GM18909 (cell line): Measurements from ENCODE around the gene MAST4.

Experiments
- ATAC-seq: cut with Tn5 transposase; IDR thresholded peaks from one replicate; pipeline ENCODE4 v1.9.1; 2021; ENCODE audit warnings: mild to moderate bottlenecking; ENCODE audit not compliant: unreplicated experiment, poor library complexity

Gene MAST4

GRCh38 chr5:66828046-66828547, 231.9 kb downstream of the MAST4 start:
- ATAC-seq, result peak; percentile 23

GRCh38 chr5:66828548-66829357, 232.6 kb downstream of the MAST4 start:
- ATAC-seq, result peak; percentile 82

- ATAC-seq, result no peak
Measured at GRCh38 chr5:66829358-66829674, 233.1 kb downstream of the MAST4 start.

- no peak for ATAC-seq
Measured at GRCh38 chr5:66829826-66830225, 233.6 kb downstream of the MAST4 start.

- ATAC-seq, result no peak
Measured at GRCh38 chr5:66830636-66831035, 234.4 kb downstream of the MAST4 start.

- ATAC-seq, result no peak
Measured at GRCh38 chr5:66839636-66840185, 243.5 kb downstream of the MAST4 start.

- peak; percentile 99 for ATAC-seq
Measured at GRCh38 chr5:66840511-66841013, 244.4 kb downstream of the MAST4 start.

GRCh38 chr5:66841264-66841663, 245.1 kb downstream of the MAST4 start:
- ATAC-seq, result no peak

- no peak for ATAC-seq
Measured at GRCh38 chr5:66842540-66842939, 246.3 kb downstream of the MAST4 start.

- ATAC-seq, result no peak
Measured at GRCh38 chr5:66843065-66843464, 246.9 kb downstream of the MAST4 start.

GRCh38 chr5:66848749-66849641, 252.8 kb downstream of the MAST4 start:
- no peak for ATAC-seq

- ATAC-seq, result no peak
Measured at GRCh38 chr5:66849803-66850202, 253.6 kb downstream of the MAST4 start.

- no peak for ATAC-seq
Measured at GRCh38 chr5:66850354-66851075, 254.3 kb downstream of the MAST4 start.

GRCh38 chr5:66851306-66851705, 255.1 kb downstream of the MAST4 start:
- ATAC-seq, result no peak

GRCh38 chr5:66854416-66854815, 258.2 kb downstream of the MAST4 start:
- no peak for ATAC-seq

GRCh38 chr5:66856041-66856805, 260.0 kb downstream of the MAST4 start:
- no peak for ATAC-seq

- ATAC-seq, result no peak
Measured at GRCh38 chr5:66859526-66859925, 263.3 kb downstream of the MAST4 start.

GRCh38 chr5:66860199-66860975, 264.2 kb downstream of the MAST4 start:
- no peak for ATAC-seq

- no peak for ATAC-seq
Measured at GRCh38 chr5:66861402-66861801, 265.2 kb downstream of the MAST4 start.
